WERI-Rb-1 (cell line): Measurements from ENCODE around the gene CDIPT.

Experiments
- DNase-seq: peaks from one replicate; pipeline ENCODE4 v3.0.0-alpha.2; 2020
- H3K27ac ChIP-seq: fragments of 250-450 bp; sonication (Bioruptor Pico); 2 replicates; pipeline ENCODE4 v1.5.1; 2020; ENCODE audit warnings: mild to moderate bottlenecking, moderate library complexity
- H3K27me3 ChIP-seq: fragments of 250-450 bp; sonication (Bioruptor Pico); 2 replicates; pipeline ENCODE4 v1.5.1; 2021; ENCODE audit warnings: mild to moderate bottlenecking, low read depth, moderate library complexity; ENCODE audit not compliant: insufficient read depth, severe bottlenecking
- H3K36me3 ChIP-seq: fragments of 250-450 bp; sonication (Bioruptor Pico); 2 replicates; pipeline ENCODE4 v1.5.1; 2020; ENCODE audit warnings: mild to moderate bottlenecking, moderate library complexity
- H3K4me3 ChIP-seq: 2 replicates; pipeline ENCODE4 v1.5.1; 2011; ENCODE audit warnings: low read depth, mild to moderate bottlenecking, control low read depth, low read length
- H3K9me3 ChIP-seq: fragments of 250-450 bp; sonication (Bioruptor Pico); 2 replicates; pipeline ENCODE4 v1.5.1; 2021; ENCODE audit warnings: mild to moderate bottlenecking, moderate library complexity; ENCODE audit not compliant: severe bottlenecking
- CTCF ChIP-seq: IDR thresholded peaks from 2 replicates; pipeline ENCODE4 v1.5.1; 2011; ENCODE audit warnings: low read depth, mild to moderate bottlenecking, control low read depth, inconsistent platforms, low read length

CDIPT gene

DNA sequence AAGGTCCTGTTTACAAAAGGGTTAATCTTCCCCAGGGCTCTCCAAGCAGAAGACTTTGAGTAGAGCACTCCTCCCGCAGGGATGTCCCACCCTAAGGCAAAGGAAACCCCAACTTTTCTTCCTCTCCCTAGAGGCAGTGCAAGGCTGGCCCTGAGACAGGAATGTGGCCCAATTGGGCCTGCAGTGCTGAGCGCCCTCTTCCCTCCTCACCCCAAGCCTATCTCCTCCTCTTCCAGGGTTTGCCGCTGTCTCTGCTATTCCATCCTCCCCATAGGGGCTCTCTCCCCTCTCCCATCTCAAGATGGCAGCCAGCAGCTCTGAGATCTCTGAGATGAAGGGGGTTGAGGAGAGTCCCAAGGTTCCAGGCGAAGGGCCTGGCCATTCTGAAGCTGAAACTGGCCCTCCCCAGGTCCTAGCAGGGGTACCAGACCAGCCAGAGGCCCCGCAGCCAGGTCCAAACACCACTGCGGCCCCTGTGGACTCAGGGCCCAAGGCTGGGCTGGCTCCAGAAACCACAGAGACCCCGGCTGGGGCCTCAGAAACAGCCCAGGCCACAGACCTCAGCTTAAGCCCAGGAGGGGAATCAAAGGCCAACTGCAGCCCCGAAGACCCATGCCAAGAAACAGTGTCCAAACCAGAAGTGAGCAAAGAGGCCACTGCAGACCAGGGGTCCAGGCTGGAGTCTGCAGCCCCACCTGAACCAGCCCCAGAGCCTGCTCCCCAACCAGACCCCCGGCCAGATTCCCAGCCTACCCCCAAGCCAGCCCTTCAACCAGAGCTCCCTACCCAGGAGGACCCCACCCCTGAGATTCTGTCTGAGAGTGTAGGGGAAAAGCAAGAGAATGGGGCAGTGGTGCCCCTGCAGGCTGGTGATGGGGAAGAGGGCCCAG, 50.0 kb downstream of the CDIPT start:
- TF ChIP-seq CTCF, result no peak
- Histone ChIP-seq H3K27ac (peak overlapping the region; percentile 94), H3K27me3 (no peaks in the 10 kb centered on the region), H3K9me3 (no peaks in the 10 kb centered on the region), H3K4me3 (peak overlapping the region; percentile 78), H3K36me3 (peaks cover 29% of the 10 kb centered on the region)
- no peak for DNase-seq

DNA sequence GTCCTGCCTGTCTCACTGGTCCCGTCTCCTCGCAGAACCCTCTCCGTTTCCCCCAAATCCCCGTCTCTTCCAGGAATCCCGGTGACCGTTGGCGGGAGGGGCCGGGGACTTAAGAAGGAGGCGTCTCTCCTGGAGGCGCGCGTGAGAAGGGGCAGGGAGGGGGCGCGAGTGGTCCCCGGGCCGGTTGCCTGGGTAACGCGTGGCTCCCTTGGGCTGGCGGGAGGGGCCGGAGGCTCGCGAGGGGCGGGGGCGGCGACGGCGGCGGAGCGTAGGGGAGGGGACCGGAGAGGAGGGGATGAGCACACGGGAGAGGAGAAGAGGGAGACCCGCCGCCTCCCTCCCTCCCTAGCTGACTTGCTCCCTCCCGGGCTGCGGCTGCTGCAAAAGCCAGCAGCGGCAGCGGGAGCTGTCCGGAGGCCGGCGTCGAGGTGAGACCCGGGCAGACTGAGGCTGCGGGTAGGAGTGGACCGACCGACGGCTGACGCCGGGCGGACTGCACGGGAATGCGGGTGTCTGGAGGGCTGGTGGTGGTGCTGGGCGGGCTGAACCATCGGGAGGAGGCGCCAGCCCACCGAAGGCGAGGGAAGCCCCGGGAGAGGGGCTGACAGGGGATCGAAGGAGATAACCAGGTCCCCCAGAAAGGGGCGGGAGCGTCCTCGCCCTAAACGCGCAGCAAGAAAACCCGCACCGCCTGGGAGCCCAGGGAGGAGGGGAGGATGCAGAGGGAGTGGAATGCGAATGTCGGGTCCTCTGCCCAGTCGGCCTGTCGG, 50.9 kb downstream of the CDIPT start, which contains the start of gene PRRT2:
PRRT2 (plus strand) TSS at position 298 of the 770 bp plus-strand sequence. CDS start 862 bp downstream, outside the sequence.
- Histone ChIP-seq H3K27ac (peak within 1 kb of the TSS; percentile 94), H3K27me3 (no peaks in the 10 kb centered on the region), H3K36me3 (peaks cover 32% of the 10 kb centered on the region), H3K9me3 (no peaks in the 10 kb centered on the region), H3K4me3 (peak within 1 kb of the TSS; percentile 78)
- no peak for TF ChIP-seq CTCF
- peak; percentile 93 for DNase-seq

GRCh38 chr16:29811170-29811895, 51.7 kb downstream of the CDIPT start:
- Histone ChIP-seq H3K36me3 (peaks cover 32% of the 10 kb centered on the region), H3K4me3 (peak overlapping the region; percentile 78), H3K27me3 (no peaks in the 10 kb centered on the region), H3K9me3 (no peaks in the 10 kb centered on the region), H3K27ac (peak overlapping the region; percentile 94)
- peak; percentile 98 for DNase-seq
- no peak for TF ChIP-seq CTCF

DNA sequence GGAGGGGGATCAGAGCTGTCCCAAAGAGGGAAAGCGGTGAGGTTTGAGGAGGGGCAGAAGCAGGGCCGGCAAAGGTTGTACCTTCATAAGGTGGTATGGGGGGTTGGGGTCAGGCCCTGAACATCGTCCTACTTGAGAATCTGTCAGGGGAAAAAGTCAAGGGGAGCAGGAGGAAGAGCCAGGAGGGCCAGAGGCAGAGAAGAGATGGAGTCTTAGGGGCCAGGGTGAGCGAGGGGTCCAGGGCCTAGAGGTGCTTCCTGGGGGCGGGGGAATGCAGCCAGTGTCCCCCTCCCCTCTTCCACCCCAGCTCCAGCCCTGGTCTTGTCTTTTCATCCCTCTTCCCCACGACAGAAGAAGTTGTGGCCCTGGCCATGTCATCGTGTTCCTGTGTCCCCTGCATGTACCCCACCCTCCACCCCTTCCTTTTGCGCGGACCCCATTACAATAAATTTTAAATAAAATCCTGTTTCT, 52.3 kb downstream of the CDIPT start:
- no peaks in the 10 kb centered on the region for H3K9me3 ChIP-seq
- no peaks in the 10 kb centered on the region for H3K27me3 ChIP-seq
- H3K36me3 ChIP-seq, result peaks cover 32% of the 10 kb centered on the region
- no peak for TF ChIP-seq CTCF
- H3K27ac ChIP-seq, result peak overlapping the region; percentile 94
- peak overlapping the region; percentile 78 for H3K4me3 ChIP-seq
- no peak for DNase-seq

DNA sequence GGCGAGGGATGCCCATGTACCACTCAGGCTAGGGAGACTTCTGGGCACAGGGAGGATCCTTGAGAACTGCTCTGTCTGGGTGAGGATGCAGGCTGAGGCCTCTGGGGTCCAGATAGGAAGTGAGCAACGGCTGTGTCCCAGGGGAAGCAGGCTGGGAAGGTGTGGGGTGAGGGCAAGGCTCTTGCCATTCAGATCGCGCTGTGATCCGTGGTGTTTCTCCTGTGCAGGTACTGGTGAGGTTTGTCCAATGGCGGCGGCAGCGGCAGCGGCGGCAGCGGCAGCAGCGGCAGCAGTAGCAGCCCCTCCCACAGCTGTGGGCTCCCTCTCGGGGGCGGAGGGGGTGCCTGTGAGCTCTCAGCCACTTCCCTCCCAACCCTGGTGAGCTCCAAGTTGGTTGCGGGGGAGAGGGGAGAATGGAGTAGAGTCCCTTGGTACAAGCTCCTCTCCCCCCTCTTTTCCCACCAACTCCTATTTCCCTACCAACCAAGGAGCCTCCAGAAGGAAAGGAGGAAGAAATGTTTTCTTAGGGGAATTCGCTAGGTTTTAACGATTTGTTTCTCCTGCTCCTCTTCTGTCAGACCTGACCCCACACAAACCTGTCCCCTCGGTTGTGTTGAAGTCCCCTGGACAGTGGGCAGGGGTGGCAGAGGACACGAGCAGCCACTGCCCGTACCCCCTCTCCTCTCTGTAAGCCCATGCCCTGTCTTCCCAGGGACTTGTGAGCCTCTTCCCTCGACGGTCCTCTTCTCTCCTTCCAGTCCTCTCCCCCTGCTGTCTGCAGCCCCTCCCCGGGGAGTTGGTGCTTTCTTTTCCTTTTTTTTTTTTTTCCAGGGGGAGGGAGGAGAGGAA, 53.0 kb downstream of the CDIPT start:
- Histone ChIP-seq H3K27me3 (no peaks in the 10 kb centered on the region), H3K4me3 (peak overlapping the region; percentile 78), H3K27ac (peak overlapping the region; percentile 94), H3K9me3 (no peaks in the 10 kb centered on the region), H3K36me3 (peaks cover 34% of the 10 kb centered on the region)
- no peak for TF ChIP-seq CTCF
- DNase-seq, result peak; percentile 55
